ENCODE results near the gene SERPINE1. TPM values are rescaled to one million over a fixed set of nuclear protein-coding genes. Genes with fewer than 3 reads are reported as not detected.
"Not testable (repeated sequence)": the region's sequence is repeated elsewhere in the genome, so short reads cannot be mapped to it uniquely, and the experiment has no call there.

SERPINE1 gene
- total RNA-seq, 1 donor from 2014 or later: not detected

- Mint-ChIP-seq H3K27ac (no peak overlapping the region), H3K36me3 (ENCODE audit: low read depth) (no peaks in the 10 kb centered on the region), H3K9me3 (no peaks in the 10 kb centered on the region), H3K27me3 (peaks cover 33% of the 10 kb centered on the region), H3K4me1 (no peaks in the 10 kb centered on the region), H3K4me3 (no peak overlapping the region)
- DNase-seq (no peak), ATAC-seq (ENCODE audit: low read depth) (no peak)
- no peak for TF ChIP-seq CTCF (IDR thresholded peaks at IDR 0.05)
- ChIA-PET CTCF (no interaction called here), POLR2A (interaction anchor here (0.7 to 0.9 kb wide), 2 partner anchors 11 to 14 kb away, joined by 4 to 6 read pairs; no protein-coding TSS in a partner anchor)
- intact Hi-C loops (cut with micrococcal nuclease): loop anchor here (1.0 kb wide), 1 partner anchor 37 kb away; no protein-coding TSS in a partner anchor
Measured at GRCh38 chr7:101100858-101101847, 25.8 kb upstream of the SERPINE1 start.

GRCh38 chr7:101102026-101102425 lies 24.9 kb upstream of the SERPINE1 start:
- POLR2A ChIA-PET: no interaction called here
- Mint-ChIP-seq H3K4me3 (no peak overlapping the region), H3K27me3 (peaks cover 35% of the 10 kb centered on the region), H3K9me3 (no peaks in the 10 kb centered on the region), H3K27ac (no peak overlapping the region), H3K36me3 (ENCODE audit: low read depth) (no peaks in the 10 kb centered on the region), H3K4me1 (no peaks in the 10 kb centered on the region)
- no peak for TF ChIP-seq CTCF (IDR thresholded peaks at IDR 0.05)
- ATAC-seq (ENCODE audit: low read depth) (no peak), DNase-seq (no peak)
- CTCF ChIA-PET: no interaction called here
- intact Hi-C loops (cut with micrococcal nuclease): no loop called here

GRCh38 chr7:101103701-101104100 lies 23.2 kb upstream of the SERPINE1 start:
- H3K27ac Mint-ChIP-seq; H3K36me3 Mint-ChIP-seq (ENCODE audit: low read depth); intact Hi-C loops (cut with micrococcal nuclease); H3K4me1 Mint-ChIP-seq; DNase-seq; ATAC-seq (ENCODE audit: low read depth); H3K4me3 Mint-ChIP-seq; CTCF ChIA-PET; POLR2A ChIA-PET; H3K9me3 Mint-ChIP-seq: not testable (repeated sequence)
- peaks cover 37% of the 10 kb centered on the region for H3K27me3 Mint-ChIP-seq

- Mint-ChIP-seq H3K9me3 (no peaks in the 10 kb centered on the region), H3K4me1 (no peaks in the 10 kb centered on the region), H3K27me3 (peaks cover 37% of the 10 kb centered on the region), H3K4me3 (no peak overlapping the region), H3K27ac (no peak overlapping the region), H3K36me3 (ENCODE audit: low read depth) (no peaks in the 10 kb centered on the region)
- no peak for DNase-seq
- no peak for TF ChIP-seq CTCF (IDR thresholded peaks at IDR 0.05)
- ChIA-PET CTCF (no interaction called here), POLR2A (no interaction called here)
- intact Hi-C loops (cut with micrococcal nuclease): no loop called here
- no peak for ATAC-seq (ENCODE audit: low read depth)
Measured at GRCh38 chr7:101104193-101104713, 22.7 kb upstream of the SERPINE1 start.

- Mint-ChIP-seq H3K36me3 (ENCODE audit: low read depth) (no peaks in the 10 kb centered on the region), H3K9me3 (no peaks in the 10 kb centered on the region), H3K4me1 (no peaks in the 10 kb centered on the region), H3K27ac (no peak overlapping the region), H3K4me3 (no peak overlapping the region), H3K27me3 (peaks cover 37% of the 10 kb centered on the region)
- no peak for TF ChIP-seq CTCF (IDR thresholded peaks at IDR 0.05)
- no peak for DNase-seq
- no peak for ATAC-seq (ENCODE audit: low read depth)
- intact Hi-C loops (cut with micrococcal nuclease): no loop called here
- POLR2A ChIA-PET: no interaction called here
- CTCF ChIA-PET: no interaction called here
Measured at GRCh38 chr7:101104799-101105198, 22.1 kb upstream of the SERPINE1 start.

- intact Hi-C loops (cut with micrococcal nuclease); ATAC-seq (ENCODE audit: low read depth); H3K36me3 Mint-ChIP-seq (ENCODE audit: low read depth); DNase-seq; H3K4me3 Mint-ChIP-seq; H3K27ac Mint-ChIP-seq; CTCF ChIA-PET; H3K4me1 Mint-ChIP-seq; POLR2A ChIA-PET; H3K9me3 Mint-ChIP-seq: not testable (repeated sequence)
- H3K27me3 Mint-ChIP-seq: peaks cover 35% of the 10 kb centered on the region
Measured at GRCh38 chr7:101105248-101105647, 21.7 kb upstream of the SERPINE1 start.

All from activated B cell treated with CpG ODN at 0.5 μM for 24 hours (primary cell).